B cell (primary cell): ENCODE measurements around the gene POMT1. TPM values are rescaled to one million over a fixed set of nuclear protein-coding genes. Genes with fewer than 3 reads are reported as not detected.

Experiments
- ATAC-seq: fragments of 200-7000 bp; cut with Tn5 transposase; one replicate; pipeline ENCODE4 v1.10.0; 2021; ENCODE audit warnings: low read depth, mild to moderate bottlenecking, moderate number of reproducible peaks, moderate library complexity
- CTCF ChIA-PET: fragments of 350-600 bp; sonication (Branson Sonifier 250); formaldehyde crosslinking; loops from one replicate; lab custom pipeline; 2021; ENCODE audit warnings: antibody characterized with exemption, inconsistent platforms; lab: Charles Lee
- POLR2A ChIA-PET: fragments of 350-600 bp; sonication (Branson Sonifier 250); formaldehyde crosslinking; loops from one replicate; lab custom pipeline; 2021; ENCODE audit warnings: antibody characterized with exemption; lab: Charles Lee
- DNase-seq: peaks from one replicate; pipeline ENCODE4 v3.0.0; 2013
- H2AFZ ChIP-seq: 2 replicates; pipeline ENCODE4 v1.6.1; 2012; ENCODE audit warnings: mild to moderate bottlenecking, low read depth, low read length; ENCODE audit not compliant: insufficient read depth, poor library complexity, severe bottlenecking
- H3K27ac ChIP-seq, 2 donors: 1 replicate in 1 of 2; 2 replicates in 1 of 2; pipeline ENCODE4 v1.5.1; 2012 to 2013; ENCODE audit warnings: low read length in 2 of 2, mild to moderate bottlenecking in 2 of 2, moderate library complexity in 1 of 2
- H3K27me3 ChIP-seq, 4 experiments: fragments of 200-600 bp in 1 of 4; sonication (generic) in 1 of 4; replicated peaks in 1 of 4; 1 replicate in 2 of 4; 2 replicates in 2 of 4; pipeline versions ENCODE4 v1.6.1 to v1.7.0; 2013 to 2016; ENCODE audit warnings: low read length in 3 of 4, mild to moderate bottlenecking in 2 of 4, mixed read lengths in 1 of 4, moderate library complexity in 1 of 4; ENCODE audit not compliant: insufficient read depth in 4 of 4, control insufficient read depth in 3 of 4; ENCODE audit errors: control extremely low read depth in 1 of 4
- H3K36me3 ChIP-seq, 2 experiments: replicated peaks in 1 of 2; 1 replicate in 1 of 2; 2 replicates in 1 of 2; pipeline versions ENCODE4 v1.6.1 to v1.7.1; 2013; ENCODE audit warnings: low read length in 1 of 2; ENCODE audit not compliant: insufficient read depth in 2 of 2, control insufficient read depth in 1 of 2; ENCODE audit errors: control extremely low read depth in 1 of 2, extremely low read depth in 1 of 2
- H3K4me1 ChIP-seq, 2 donors: fragments of 200-600 bp in 1 of 2; sonication (generic) in 1 of 2; 1 replicate in 1 of 2; 2 replicates in 1 of 2; pipeline versions ENCODE4 v1.5.1 to v1.6.1; 2013 to 2017; ENCODE audit warnings: low read length in 2 of 2; ENCODE audit not compliant: control insufficient read depth in 2 of 2, insufficient read depth in 2 of 2
- H3K4me2 ChIP-seq: replicated peaks from 2 replicates; pipeline ENCODE3; 2012; ENCODE audit warnings: mild to moderate bottlenecking, low read depth, low read length; ENCODE audit not compliant: poor library complexity, severe bottlenecking
- H3K4me3 ChIP-seq, 5 experiments: fragments of 200-600 bp in 1 of 5; sonication (generic) in 1 of 5; 1 replicate in 3 of 5; 2 replicates in 2 of 5; pipeline versions ENCODE4 v1.5.1 to v1.7.0; 2011 to 2016; ENCODE audit warnings: low read length in 4 of 5, mild to moderate bottlenecking in 4 of 5, low read depth in 2 of 5, control low read depth in 1 of 5, moderate library complexity in 1 of 5; ENCODE audit not compliant: insufficient read depth in 1 of 5; ENCODE audit errors: control extremely low read depth in 1 of 5, extremely low read depth in 1 of 5
- H3K79me2 ChIP-seq: fragments of 200-600 bp; sonication (generic); one replicate; pipeline ENCODE4 v1.6.0; 2016; ENCODE audit warnings: low read length; ENCODE audit not compliant: control insufficient read depth, insufficient read depth
- H3K9ac ChIP-seq: fragments of 200-600 bp; sonication (generic); 2 replicates; pipeline ENCODE4 v1.6.1; 2017; ENCODE audit warnings: mild to moderate bottlenecking, low read length, moderate library complexity
- H3K9me3 ChIP-seq, 3 donors: one replicate each; pipeline versions ENCODE4 v1.6.1 to v1.7.1; 2013; ENCODE audit warnings: low read length in 2 of 3; ENCODE audit not compliant: control insufficient read depth in 2 of 3, insufficient read depth in 1 of 3; ENCODE audit errors: control extremely low read depth in 1 of 3
- H4K20me1 ChIP-seq: 2 replicates; pipeline ENCODE4 v1.6.0; 2012; ENCODE audit warnings: mild to moderate bottlenecking, low read length; ENCODE audit not compliant: insufficient read depth, control insufficient read depth, poor library complexity, severe bottlenecking
- H3K27ac Mint-ChIP-seq: one replicate; pipeline ENCODE4 v1.8.0; 2021; ENCODE audit warnings: mixed read lengths
- H3K27me3 Mint-ChIP-seq: one replicate; pipeline ENCODE4 v1.8.0; 2021; ENCODE audit warnings: mixed read lengths
- H3K4me1 Mint-ChIP-seq: one replicate; pipeline ENCODE4 v1.8.0; 2021; ENCODE audit warnings: mixed read lengths
- H3K4me3 Mint-ChIP-seq: one replicate; pipeline ENCODE4 v1.8.0; 2021; ENCODE audit warnings: mixed read lengths
- H3K9me3 Mint-ChIP-seq: one replicate; pipeline ENCODE4 v1.8.0; 2022; ENCODE audit warnings: mixed read lengths; ENCODE audit not compliant: insufficient read depth
- EZH2 ChIP-seq: IDR thresholded peaks from 2 replicates; pipeline ENCODE4 v1.6.1; 2012; ENCODE audit warnings: borderline replicate concordance, low read depth, mild to moderate bottlenecking, moderate library complexity, low read length; ENCODE audit not compliant: insufficient read depth, poor library complexity, severe bottlenecking
- WGBS: methylation state at CpG from one replicate; pipeline ENCODE4 v1.1.5; 2013; ENCODE audit warnings: missing lambda C conversion rate; ENCODE audit not compliant: insufficient coverage; 5-methylcytosine and 5-hydroxymethylcytosine counted together
- intact Hi-C: fragments of 100-400 bp; cut with micrococcal nuclease; formaldehyde crosslinking; loops from one replicate; pipeline ENCODE4 v1.10.0; 2022
- polyA plus RNA-seq: library from polyadenylated mRNA; depleted of rRNA; stranded (reverse); fragments of >200 nt; gene quantifications from 2 replicates; pipeline ENCODE4 v1.2.3, GENCODE V29; 2012
- total RNA-seq, 2 donors: library from RNA; stranded (reverse); fragments of 120-200 nt in 1 of 2; gene quantifications; 1 replicate in 1 of 2; 2 replicates in 1 of 2; pipeline versions ENCODE4 v1.2.3 to v1.2.4, GENCODE V29; 2013 to 2022
- TF ChIP-seq, protein P1 (sequence below): fragments of 200-600 bp; IDR thresholded peaks from one replicate; pipeline ENCODE4 v1.8.0; 2022; ENCODE audit warnings: antibody characterized with exemption, mild to moderate bottlenecking

Gene POMT1
- total and polyA plus RNA-seq, 2 donors (not counting 1 experiment from before 2014, with no cell fraction given): 41.9 to 42.0 TPM

DNA sequence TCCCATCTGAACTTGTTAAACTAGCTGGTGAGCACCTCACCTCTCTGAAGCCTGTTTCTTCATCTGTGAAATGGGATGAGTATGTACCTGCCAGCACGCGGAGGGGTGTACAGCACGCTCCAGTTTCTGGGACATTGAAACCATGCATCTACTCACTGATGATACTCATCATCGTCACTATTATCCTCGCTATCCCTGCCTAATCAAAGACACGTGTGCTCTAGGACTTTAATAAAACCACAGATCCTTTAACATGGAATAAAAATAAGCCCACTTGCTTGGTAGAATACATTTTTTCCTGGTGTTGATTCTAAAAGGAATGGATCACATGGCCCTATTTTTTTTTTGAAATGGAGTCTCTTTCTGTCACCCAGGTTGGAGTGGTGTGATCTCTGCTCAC is 37.3 kb upstream of the POMT1 start:
- no peaks in the 10 kb centered on the region for H3K4me1 ChIP-seq
- ChIA-PET POLR2A (no interaction called here), CTCF (no interaction called here)
- peaks cover 75% of the 10 kb centered on the region for H3K79me2 ChIP-seq
- H3K27me3 Mint-ChIP-seq: no peaks in the 10 kb centered on the region
- H3K4me2 ChIP-seq: no peak overlapping the region
- ATAC-seq (no peak), DNase-seq (no peak)
- intact Hi-C loops: no loop called here
- H3K4me3 Mint-ChIP-seq: no peak overlapping the region
- peaks cover 72% of the 10 kb centered on the region for H4K20me1 ChIP-seq
- peaks cover 6 to 83% of the 10 kb centered on the region in 2 experiments for H3K36me3 ChIP-seq
- no peak overlapping the region for H2AFZ ChIP-seq
- no peaks in the 10 kb centered on the region for H3K27me3 ChIP-seq
- H3K9me3 Mint-ChIP-seq: no peaks in the 10 kb centered on the region
- no peak overlapping the region for H3K9ac ChIP-seq
- no peaks in the 10 kb centered on the region for H3K9me3 ChIP-seq
- TF ChIP-seq EZH2: no peak
- TF ChIP-seq, protein P1, sequence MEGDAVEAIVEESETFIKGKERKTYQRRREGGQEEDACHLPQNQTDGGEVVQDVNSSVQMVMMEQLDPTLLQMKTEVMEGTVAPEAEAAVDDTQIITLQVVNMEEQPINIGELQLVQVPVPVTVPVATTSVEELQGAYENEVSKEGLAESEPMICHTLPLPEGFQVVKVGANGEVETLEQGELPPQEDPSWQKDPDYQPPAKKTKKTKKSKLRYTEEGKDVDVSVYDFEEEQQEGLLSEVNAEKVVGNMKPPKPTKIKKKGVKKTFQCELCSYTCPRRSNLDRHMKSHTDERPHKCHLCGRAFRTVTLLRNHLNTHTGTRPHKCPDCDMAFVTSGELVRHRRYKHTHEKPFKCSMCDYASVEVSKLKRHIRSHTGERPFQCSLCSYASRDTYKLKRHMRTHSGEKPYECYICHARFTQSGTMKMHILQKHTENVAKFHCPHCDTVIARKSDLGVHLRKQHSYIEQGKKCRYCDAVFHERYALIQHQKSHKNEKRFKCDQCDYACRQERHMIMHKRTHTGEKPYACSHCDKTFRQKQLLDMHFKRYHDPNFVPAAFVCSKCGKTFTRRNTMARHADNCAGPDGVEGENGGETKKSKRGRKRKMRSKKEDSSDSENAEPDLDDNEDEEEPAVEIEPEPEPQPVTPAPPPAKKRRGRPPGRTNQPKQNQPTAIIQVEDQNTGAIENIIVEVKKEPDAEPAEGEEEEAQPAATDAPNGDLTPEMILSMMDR: no peak
- H3K4me1 Mint-ChIP-seq: no peaks in the 10 kb centered on the region
- H3K4me3 ChIP-seq: no peak overlapping the region
- no peak overlapping the region for H3K27ac ChIP-seq
- H3K27ac Mint-ChIP-seq: no peak overlapping the region
- WGBS: 100% methylated on average over 4 of the region's 6 CpGs

DNA sequence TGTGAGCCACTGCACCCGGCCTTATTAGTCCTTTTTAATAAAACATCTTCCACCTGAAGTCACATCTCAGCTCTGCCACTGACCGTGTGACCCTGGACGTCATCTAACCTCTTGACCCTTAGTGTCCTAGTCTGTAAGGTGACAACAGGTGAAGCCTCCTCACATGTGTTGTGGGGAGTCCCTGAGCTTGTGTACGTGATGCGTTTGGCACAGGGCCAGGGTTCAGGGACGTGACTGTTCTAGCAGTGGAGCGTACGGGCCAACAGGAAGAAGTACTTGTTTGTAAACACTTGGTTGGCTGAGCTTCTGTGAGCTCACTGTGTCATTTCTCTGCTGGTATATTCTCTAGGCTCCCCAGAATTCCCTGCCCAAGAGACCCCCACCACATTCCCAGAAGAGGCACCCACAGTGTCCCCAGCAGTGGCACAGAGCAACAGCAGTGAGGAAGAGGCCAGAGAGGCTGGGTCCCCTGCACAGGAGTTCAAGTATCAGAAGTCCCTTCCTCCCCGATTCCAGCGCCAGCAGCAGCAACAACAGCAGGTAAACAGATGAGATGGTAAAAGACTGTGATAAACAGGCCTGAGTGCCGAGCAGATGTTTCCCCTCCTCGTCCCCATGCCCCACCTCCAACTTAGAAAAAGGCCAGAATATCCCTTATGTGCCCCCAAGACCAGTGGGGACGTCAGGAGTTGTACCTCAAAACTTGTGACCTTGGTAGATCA is 35.3 kb upstream of the POMT1 start:
- peaks cover 10 to 90% of the 10 kb centered on the region in 2 experiments for H3K36me3 ChIP-seq
- no peak for DNase-seq

More for the DNA sequence above, 35.3 kb upstream of the POMT1 start:
- Mint-ChIP-seq H3K27ac (no peak overlapping the region), H3K9me3 (no peaks in the 10 kb centered on the region), H3K27me3 (no peaks in the 10 kb centered on the region), H3K4me3 (no peak overlapping the region), H3K4me1 (no peaks in the 10 kb centered on the region)
- Histone ChIP-seq H2AFZ (no peak overlapping the region), H3K9ac (no peak overlapping the region), H3K27me3 (no peaks in the 10 kb centered on the region), H3K4me1 (no peaks in the 10 kb centered on the region), H3K4me2 (no peak overlapping the region), H3K9me3 (no peaks in the 10 kb centered on the region), H3K79me2 (peaks cover 67% of the 10 kb centered on the region), H3K4me3 (no peak overlapping the region), H3K27ac (no peak overlapping the region), H4K20me1 (peaks cover 68% of the 10 kb centered on the region)
- intact Hi-C loops: no loop called here
- no peak for ATAC-seq
- WGBS: 97% methylated on average over 10 of the region's 13 CpGs
- CTCF ChIA-PET: interaction anchor here (1.0 to 1.1 kb wide), 5 partner anchors 9 to 131 kb away, joined by 3 to 4 read pairs (median 3); no protein-coding TSS in a partner anchor
- TF ChIP-seq EZH2: no peak
- TF ChIP-seq, protein P1: no peak
- POLR2A ChIA-PET: no interaction called here
